Duodenal mucosa (tissue), 2 donors: Measurements from ENCODE around the gene C1orf50.

Experiments used
- H3K27ac ChIP-seq: one replicate; pipeline ENCODE4 v1.7.0; 2013; ENCODE audit warnings: low read depth, low read length
- H3K27me3 ChIP-seq, 2 donors: one replicate each; pipeline ENCODE4 v1.7.0; 2013; ENCODE audit warnings: low read length in 2 of 2, control low read depth in 1 of 2; ENCODE audit not compliant: insufficient read depth in 2 of 2, control insufficient read depth in 1 of 2
- H3K36me3 ChIP-seq, 2 donors: one replicate each; pipeline ENCODE4 v1.7.0; 2013; ENCODE audit warnings: low read length in 2 of 2, control low read depth in 1 of 2; ENCODE audit not compliant: insufficient read depth in 2 of 2, control insufficient read depth in 1 of 2
- H3K4me1 ChIP-seq, 2 donors: one replicate each; pipeline ENCODE4 v1.7.0; 2013; ENCODE audit warnings: low read length in 2 of 2, control low read depth in 1 of 2; ENCODE audit not compliant: insufficient read depth in 2 of 2, control insufficient read depth in 1 of 2
- H3K4me3 ChIP-seq, 2 donors: one replicate each; pipeline ENCODE4 v1.7.0; 2013; ENCODE audit warnings: low read length in 2 of 2, low read depth in 1 of 2
- H3K9ac ChIP-seq, 2 donors: one replicate each; pipeline ENCODE4 v1.7.0; 2013; ENCODE audit warnings: low read length in 2 of 2, low read depth in 1 of 2
- H3K9me3 ChIP-seq, 2 donors: one replicate each; pipeline ENCODE4 v1.7.0; 2013; ENCODE audit warnings: low read length in 2 of 2, control low read depth in 1 of 2; ENCODE audit not compliant: control insufficient read depth in 1 of 2

The C1orf50 gene

GRCh38 chr1:42733415-42734200 lies 33.4 kb upstream of the C1orf50 start:
- no peak overlapping the region for H3K27ac ChIP-seq
- H3K4me1 ChIP-seq = peaks cover 18 to 25% of the 10 kb centered on the region in 2 donors
- H3K36me3 ChIP-seq = no peaks in the 10 kb centered on the region
- no peak overlapping the region for H3K9ac ChIP-seq
- H3K27me3 ChIP-seq = no peaks in the 10 kb centered on the region
- no peaks in the 10 kb centered on the region for H3K9me3 ChIP-seq
- no peak overlapping the region for H3K4me3 ChIP-seq

- Histone ChIP-seq H3K27ac (no peak overlapping the region), H3K27me3 (no peaks in the 10 kb centered on the region), H3K4me1 (peaks cover 18 to 25% of the 10 kb centered on the region in 2 donors), H3K36me3 (no peaks in the 10 kb centered on the region), H3K9ac (no peak overlapping the region), H3K4me3 (no peak overlapping the region), H3K9me3 (no peaks in the 10 kb centered on the region)
Observed at GRCh38 chr1:42734201-42735035, 32.6 kb upstream of the C1orf50 start.

- Histone ChIP-seq H3K36me3 (no peaks in the 10 kb centered on the region), H3K4me1 (peaks cover 18 to 25% of the 10 kb centered on the region in 2 donors), H3K9ac (no peak overlapping the region), H3K4me3 (no peak overlapping the region), H3K27me3 (no peaks in the 10 kb centered on the region), H3K9me3 (no peaks in the 10 kb centered on the region), H3K27ac (no peak overlapping the region)
Observed at GRCh38 chr1:42735056-42735455, 32.0 kb upstream of the C1orf50 start.

DNA sequence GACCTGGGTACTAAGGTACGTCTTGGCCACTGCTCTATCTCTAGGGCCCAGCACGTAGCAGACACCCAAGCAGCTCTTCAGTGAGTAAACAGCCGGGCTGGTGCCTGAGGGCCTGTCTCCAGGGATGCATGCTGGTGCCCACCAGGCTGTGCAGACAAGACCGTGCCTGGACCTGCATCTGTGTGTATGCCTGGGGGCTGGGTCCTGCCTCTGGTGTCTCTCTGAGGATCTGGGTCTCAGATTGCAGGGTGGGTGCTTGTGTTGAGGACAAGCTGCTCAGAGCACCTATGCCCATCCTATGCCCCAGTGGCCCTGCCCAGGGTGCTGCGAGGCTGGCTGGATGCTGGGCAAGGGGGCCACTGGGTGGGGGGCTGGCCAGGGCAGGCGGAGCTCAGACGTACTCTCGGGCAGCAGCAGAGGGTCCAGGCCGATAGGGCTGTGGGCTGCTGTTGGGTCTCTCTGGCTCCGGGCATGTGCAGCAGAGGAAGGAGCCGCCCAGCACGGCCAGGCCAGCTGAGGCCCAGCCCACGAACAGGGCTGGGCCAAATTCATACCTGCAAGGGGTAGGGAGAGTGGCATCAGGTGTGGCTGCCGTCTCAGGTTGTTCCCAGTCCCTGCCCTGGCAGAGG lies 31.5 kb upstream of the C1orf50 start:
- Histone ChIP-seq H3K27me3 (no peaks in the 10 kb centered on the region), H3K4me3 (no peak overlapping the region), H3K9ac (no peak overlapping the region), H3K27ac (no peak overlapping the region), H3K36me3 (no peaks in the 10 kb centered on the region), H3K9me3 (no peaks in the 10 kb centered on the region), H3K4me1 (peaks cover 22 to 26% of the 10 kb centered on the region in 2 donors)

- H3K9me3 ChIP-seq = no peaks in the 10 kb centered on the region
- H3K9ac ChIP-seq = no peak overlapping the region
- no peak overlapping the region for H3K27ac ChIP-seq
- no peaks in the 10 kb centered on the region for H3K36me3 ChIP-seq
- H3K27me3 ChIP-seq = no peaks in the 10 kb centered on the region
- H3K4me3 ChIP-seq = no peak overlapping the region
- peaks cover 24 to 28% of the 10 kb centered on the region in 2 donors for H3K4me1 ChIP-seq
Observed at GRCh38 chr1:42736152-42736551, 30.9 kb upstream of the C1orf50 start.

- Histone ChIP-seq H3K9ac (no peak overlapping the region), H3K27ac (no peak overlapping the region), H3K27me3 (no peaks in the 10 kb centered on the region), H3K4me1 (peaks cover 19 to 28% of the 10 kb centered on the region in 2 donors), H3K4me3 (no peak overlapping the region), H3K36me3 (no peaks in the 10 kb centered on the region), H3K9me3 (no peaks in the 10 kb centered on the region)
Observed at GRCh38 chr1:42736571-42737200, 30.4 kb upstream of the C1orf50 start.

DNA sequence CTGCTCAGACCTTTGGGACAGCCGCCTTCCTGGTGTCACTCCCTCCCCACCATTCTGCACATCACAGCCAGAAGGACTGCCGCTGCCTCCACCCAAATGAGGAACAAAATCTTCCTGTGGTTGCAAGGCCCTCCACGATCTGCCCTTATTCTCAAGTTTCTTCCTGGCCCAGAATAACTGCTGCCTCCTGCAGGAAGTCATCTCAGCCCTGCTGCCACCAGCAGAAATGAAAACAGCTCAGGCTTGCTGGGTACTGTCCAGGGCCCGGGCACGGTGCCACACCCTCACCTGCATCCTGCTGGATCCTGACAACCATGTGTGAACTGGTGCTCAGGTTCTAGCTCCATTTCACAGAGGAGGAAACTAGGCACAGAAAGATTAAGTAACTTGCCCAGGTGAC lies 29.8 kb upstream of the C1orf50 start:
- H3K9ac ChIP-seq = no peak overlapping the region
- H3K9me3 ChIP-seq = no peaks in the 10 kb centered on the region
- H3K27ac ChIP-seq = no peak overlapping the region
- H3K4me1 ChIP-seq = peaks cover 14 to 28% of the 10 kb centered on the region in 2 donors
- H3K36me3 ChIP-seq = no peaks in the 10 kb centered on the region
- no peak overlapping the region for H3K4me3 ChIP-seq
- no peaks in the 10 kb centered on the region for H3K27me3 ChIP-seq

GRCh38 chr1:42737986-42738677 lies 28.9 kb upstream of the C1orf50 start:
- Histone ChIP-seq H3K4me3 (no peak overlapping the region), H3K27me3 (no peaks in the 10 kb centered on the region), H3K9me3 (no peaks in the 10 kb centered on the region), H3K9ac (no peak overlapping the region), H3K36me3 (no peaks in the 10 kb centered on the region), H3K4me1 (peaks cover 14 to 28% of the 10 kb centered on the region in 2 donors), H3K27ac (no peak overlapping the region)

GRCh38 chr1:42738678-42739226 lies 28.3 kb upstream of the C1orf50 start:
- Histone ChIP-seq H3K4me1 (peaks cover 14 to 28% of the 10 kb centered on the region in 2 donors), H3K27me3 (no peaks in the 10 kb centered on the region), H3K36me3 (no peaks in the 10 kb centered on the region), H3K4me3 (no peak overlapping the region), H3K9me3 (no peaks in the 10 kb centered on the region), H3K27ac (no peak overlapping the region), H3K9ac (no peak overlapping the region)
